HG03354 (cell line): ENCODE data around the gene OR10AG1.

ENCODE experiments used
- ATAC-seq: cut with Tn5 transposase; IDR thresholded peaks from one replicate; pipeline ENCODE4 v1.9.1; 2021; ENCODE audit warnings: mild to moderate bottlenecking; ENCODE audit not compliant: unreplicated experiment, poor library complexity, severe bottlenecking

Gene OR10AG1, protein sequence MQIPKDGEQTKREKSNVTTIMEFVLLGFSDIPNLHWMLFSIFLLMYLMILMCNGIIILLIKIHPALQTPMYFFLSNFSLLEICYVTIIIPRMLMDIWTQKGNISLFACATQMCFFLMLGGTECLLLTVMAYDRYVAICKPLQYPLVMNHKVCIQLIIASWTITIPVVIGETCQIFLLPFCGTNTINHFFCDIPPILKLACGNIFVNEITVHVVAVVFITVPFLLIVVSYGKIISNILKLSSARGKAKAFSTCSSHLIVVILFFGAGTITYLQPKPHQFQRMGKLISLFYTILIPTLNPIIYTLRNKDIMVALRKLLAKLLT

DNA sequence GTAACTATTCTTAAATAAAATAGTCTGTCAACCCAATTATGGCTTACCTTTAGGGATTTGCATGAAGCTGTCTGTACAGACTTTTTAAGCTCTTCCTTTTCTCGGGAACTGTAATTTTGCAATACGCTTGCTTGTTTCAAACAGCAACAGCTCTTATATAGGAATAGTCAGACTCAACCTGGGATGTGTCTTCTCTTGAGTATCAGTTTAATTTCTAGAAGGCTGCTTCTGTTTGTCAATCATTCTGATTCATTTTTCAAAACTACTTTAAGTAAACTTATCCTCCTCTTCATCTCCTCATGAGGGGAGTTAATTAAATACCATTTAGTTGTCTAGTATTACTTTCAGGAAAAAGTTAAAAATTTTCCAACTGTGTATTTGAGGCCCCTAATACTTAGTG, at the start of gene OR10AG1:
TSS of gene OR10AG1 (minus strand) at position 101 of the 400 bp plus-strand sequence. CDS start at position 63, 38 bp downstream.
- ATAC-seq, result no peak

DNA sequence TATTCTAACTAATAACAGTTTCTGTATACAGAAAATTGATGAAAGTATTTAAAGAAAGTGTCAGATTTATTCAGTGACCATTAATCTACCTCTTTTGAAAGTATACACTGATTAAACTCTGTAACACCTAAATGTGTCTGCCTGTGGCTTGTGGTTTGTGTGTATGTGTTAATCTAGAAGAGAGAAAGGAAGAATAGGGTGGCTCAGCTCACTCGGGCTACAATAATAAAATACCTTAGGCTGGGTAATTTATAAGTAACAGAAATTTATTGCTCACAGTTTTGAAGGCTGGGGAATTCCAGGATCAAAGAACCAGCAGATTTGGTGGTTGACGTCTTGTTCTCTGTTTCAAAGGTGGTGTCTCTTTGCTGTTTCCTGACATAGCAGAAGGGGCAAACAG, 44.1 kb upstream of the OR10AG1 start:
- no peak for ATAC-seq

DNA sequence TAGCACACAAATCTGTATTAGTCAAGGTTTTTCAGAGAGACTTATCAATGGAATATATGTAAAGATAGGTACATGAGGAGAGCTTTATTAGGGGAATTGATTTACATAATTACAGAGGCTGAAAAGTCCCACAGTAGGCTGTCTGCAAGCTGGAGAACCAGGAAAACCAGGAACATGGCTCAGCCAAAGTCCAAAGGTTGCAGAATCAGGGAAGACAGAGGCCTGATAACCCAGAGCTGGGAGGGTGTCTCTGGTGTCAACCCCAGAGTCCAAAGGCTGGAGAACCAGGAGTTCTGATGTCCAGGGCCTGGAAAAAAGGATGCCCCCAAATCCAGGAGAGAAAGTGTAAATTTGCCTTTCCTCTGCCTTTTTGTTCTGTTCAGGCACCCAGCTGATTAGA, 41.0 kb upstream of the OR10AG1 start:
- no peak for ATAC-seq

DNA sequence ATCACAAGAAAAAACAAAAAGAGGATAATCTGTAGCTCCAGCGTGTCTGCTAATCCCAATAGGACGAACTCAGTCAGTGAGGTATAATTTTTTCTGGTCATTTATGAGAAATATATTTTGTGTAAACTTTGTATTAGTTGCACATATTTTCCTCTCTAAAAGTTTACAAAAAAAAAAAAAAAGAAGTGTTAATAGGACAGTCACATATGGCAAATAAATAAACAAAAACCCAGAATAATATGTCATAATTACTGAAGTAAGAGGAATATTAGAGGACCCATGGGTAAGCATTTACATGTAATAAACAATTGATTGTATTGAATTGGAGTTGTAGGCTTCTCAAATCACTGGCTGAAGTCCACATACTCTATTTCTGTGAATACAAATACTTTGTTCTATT, 24.8 kb upstream of the OR10AG1 start, which contains the start of gene OR5F1:
TSS of gene OR5F1 (minus strand) at position 101 of the 400 bp plus-strand sequence. CDS start at position 101, 0 bp downstream.
- ATAC-seq, result no peak

DNA sequence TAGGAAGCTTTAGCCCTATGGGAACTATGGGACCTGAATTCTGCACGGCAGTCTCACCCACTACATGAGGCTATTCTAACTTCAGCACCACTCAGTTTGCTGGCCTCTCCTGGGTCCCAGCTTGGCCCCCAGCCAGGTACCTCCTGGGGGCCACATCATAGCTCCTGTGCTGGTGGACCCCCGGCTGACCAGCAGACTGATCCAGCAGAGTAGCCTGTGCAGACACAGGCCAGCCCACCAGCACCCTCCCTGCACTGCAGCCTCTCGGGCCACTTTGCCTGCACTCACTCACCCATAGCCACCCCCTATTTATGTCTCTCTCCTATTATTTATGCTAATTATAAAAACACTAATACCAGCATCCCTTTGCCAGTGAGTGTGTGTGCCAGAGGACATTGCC, 1.2 kb upstream of the OR10AG1 start:
- no peak for ATAC-seq

DNA sequence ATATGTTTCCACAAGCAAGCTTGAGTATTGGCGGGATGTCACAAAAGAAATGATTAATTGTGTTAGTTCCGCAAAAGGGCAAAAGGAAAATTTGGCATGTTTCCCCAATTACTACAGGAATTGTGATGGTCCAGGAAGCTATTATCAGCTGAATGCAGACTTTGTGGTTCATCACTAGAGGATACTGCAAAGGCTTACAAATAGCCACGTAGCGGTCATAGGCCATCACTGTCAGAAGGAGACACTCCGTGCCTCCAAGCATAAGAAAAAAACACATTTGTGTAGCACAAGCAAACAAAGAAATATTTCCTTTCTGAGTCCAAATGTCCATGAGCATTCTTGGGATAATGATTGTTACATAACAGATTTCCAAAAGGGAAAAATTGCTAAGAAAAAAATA, 1.8 kb downstream of the OR10AG1 start:
- ATAC-seq, result no peak

DNA sequence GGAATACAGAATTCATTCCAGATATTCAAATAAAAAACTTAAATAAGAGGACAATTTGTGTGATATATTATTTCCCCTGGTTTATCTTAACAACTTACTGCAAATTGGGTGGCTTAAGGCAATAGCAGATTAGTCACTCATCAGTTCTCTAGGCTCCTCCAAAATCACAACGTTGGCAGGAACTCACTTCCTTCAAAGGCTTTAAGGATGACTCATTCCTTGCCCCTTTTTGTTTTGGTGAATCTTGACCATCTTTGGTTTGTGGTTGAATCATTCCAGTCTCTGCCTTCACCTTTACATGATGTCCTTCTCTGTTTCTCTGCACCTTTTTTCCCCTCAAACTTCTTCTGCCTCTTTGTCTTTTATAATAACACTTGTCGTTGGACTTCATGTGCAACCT, 3.4 kb downstream of the OR10AG1 start:
- no peak for ATAC-seq

DNA sequence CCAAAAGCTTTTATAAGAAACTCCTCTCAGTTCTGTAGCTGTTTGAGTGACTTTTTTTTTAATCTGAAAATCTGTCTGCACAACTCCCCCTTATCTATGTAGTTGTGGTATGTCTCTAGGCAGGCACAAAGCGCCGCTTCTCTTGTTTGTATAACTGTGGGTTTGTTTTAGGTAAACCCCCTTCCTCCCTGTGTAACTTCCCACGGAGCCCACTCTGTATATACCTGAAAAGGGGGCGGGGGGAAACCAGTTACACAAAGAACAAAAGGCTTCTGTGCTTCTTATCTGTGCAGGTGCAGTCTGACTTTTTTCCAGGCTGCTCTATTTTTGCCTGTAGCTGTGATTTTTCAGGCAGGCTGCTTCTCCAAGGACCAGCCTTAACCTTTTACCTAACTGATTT, 13.2 kb downstream of the OR10AG1 start:
- no peak for ATAC-seq

DNA sequence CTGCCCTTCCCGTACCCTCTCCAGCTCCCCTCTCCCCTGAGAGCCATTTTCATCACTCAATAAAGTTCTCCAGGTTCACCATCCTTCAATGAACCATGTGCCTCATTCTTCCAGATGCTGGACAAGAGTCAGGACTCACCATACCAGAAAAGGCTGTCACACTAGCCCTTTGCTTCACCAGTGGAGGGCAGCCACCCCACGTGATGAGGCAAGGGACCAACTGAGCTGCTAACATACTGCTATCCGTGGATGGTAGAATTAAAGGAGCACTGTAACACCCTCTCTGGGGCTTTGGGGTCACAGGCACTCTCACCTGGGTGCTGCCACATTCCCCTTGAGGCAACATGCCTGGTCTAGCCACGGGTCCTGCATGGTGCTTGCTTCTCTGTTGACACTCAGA, 20.4 kb downstream of the OR10AG1 start:
- ATAC-seq, result no peak

DNA sequence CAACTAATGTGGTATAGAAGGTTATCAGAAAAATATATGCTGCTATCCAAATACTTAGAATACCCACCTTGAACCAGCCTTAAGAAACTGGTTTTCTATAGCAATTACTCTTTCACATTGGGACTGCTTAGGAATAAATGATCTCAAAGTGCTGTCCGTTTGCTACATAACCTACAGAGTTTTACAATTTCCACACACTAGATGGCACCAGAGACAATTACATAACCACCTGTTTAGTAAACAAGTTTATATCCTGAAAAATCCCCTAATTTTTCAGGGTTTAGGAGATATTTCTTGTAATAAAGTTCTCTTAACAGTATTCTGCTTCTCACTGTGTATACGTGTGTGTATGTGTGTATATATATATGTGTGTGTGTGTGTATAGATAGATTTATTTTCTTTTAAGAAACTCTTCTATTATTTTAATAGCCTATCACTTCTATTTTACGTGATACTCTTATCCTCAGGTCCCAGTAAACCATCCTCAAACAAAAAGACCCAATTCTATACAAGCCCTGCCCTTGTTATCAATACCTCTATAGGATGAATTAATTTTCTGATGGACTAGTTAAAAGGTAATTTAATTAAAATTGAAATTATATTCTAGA, 26.9 kb downstream of the OR10AG1 start:
- ATAC-seq, result peak; percentile 66

DNA sequence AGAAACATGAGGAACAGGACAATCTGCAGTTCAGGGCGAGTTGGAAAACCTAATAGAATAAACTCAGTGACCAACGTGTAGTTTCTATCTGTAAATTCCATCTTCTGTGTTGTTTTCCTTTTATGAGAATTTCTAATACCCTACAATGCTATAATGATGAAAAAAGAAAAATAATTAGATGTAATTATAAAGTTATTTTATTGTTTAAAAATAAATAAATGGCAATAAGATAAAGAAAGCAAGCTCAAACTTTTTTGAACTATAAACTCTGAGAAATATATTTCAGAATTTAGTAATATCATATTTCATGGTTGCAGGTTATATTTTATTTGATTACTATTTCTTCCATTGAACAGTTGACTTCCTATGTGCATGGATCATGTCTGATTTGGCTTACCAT, 33.4 kb downstream of the OR10AG1 start, which contains the start of gene OR5I1:
TSS of gene OR5I1 (minus strand) at position 101 of the 400 bp plus-strand sequence. CDS start at position 101, 0 bp downstream.
- ATAC-seq, result no peak

DNA sequence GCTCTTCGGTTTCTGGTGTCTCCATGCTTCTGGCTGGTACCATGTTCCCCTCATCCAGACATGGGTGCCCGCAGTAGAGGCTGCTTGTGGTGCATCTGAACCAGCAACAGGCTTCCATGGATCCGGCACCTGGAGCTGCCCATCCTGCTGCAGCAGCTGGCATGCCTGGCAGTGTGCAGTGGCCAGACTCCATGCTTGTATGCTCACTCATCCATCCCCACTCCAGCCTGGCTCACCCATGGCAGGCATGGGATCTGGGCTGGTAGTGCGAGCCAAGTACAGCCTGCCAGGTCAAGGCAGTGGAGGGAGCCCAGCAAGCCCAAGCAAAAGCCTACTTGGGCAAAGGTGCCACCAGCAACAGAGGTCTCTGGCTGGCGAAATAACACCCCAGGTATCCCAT, 49.2 kb downstream of the OR10AG1 start:
- no peak for ATAC-seq
